GM21367 (cell line): ENCODE results near the gene ZPR1.
"Not testable (repeated sequence)": the region's sequence is repeated elsewhere in the genome, so short reads cannot be mapped to it uniquely, and the experiment has no call there.

Experiments used
- ATAC-seq: cut with Tn5 transposase; IDR thresholded peaks from one replicate; pipeline ENCODE4 v1.9.1; 2021; ENCODE audit not compliant: unreplicated experiment

The ZPR1 gene

GRCh38 chr11:116787786-116788486 is at the start of gene ZPR1:
ZPR1 (minus strand) TSS chr11:116788023; CDS start chr11:116787990, 33 bp downstream.
- ATAC-seq: peak; percentile 80

GRCh38 chr11:116836632-116836991 is 48.8 kb upstream of the ZPR1 start:
- no peak for ATAC-seq

- ATAC-seq: peak; percentile 82
Observed at GRCh38 chr11:116835791-116836631, 48.2 kb upstream of the ZPR1 start.

- no peak for ATAC-seq
Observed at GRCh38 chr11:116835042-116835772, 47.4 kb upstream of the ZPR1 start.

- ATAC-seq: not testable (repeated sequence)
Observed at GRCh38 chr11:116834535-116835041, 46.8 kb upstream of the ZPR1 start.

- no peak for ATAC-seq
Observed at GRCh38 chr11:116833816-116834534, 46.2 kb upstream of the ZPR1 start.

GRCh38 chr11:116833491-116833815 is 45.6 kb upstream of the ZPR1 start:
- no peak for ATAC-seq

- no peak for ATAC-seq
Observed at GRCh38 chr11:116832350-116833290, 44.8 kb upstream of the ZPR1 start.

- no peak for ATAC-seq
Observed at GRCh38 chr11:116831790-116832349, 44.0 kb upstream of the ZPR1 start.

- ATAC-seq: no peak
Observed at GRCh38 chr11:116830184-116830912, 42.5 kb upstream of the ZPR1 start.

GRCh38 chr11:116829525-116830183 is 41.8 kb upstream of the ZPR1 start, which contains the start of gene APOC3:
APOC3 (plus strand) TSS chr11:116829907; CDS start chr11:116830583, 676 bp downstream.
- ATAC-seq: no peak

- no peak for ATAC-seq
Observed at GRCh38 chr11:116828632-116829524, 41.1 kb upstream of the ZPR1 start.

- ATAC-seq: no peak
Observed at GRCh38 chr11:116827461-116827860, 39.6 kb upstream of the ZPR1 start.

GRCh38 chr11:116826751-116827431 is 39.1 kb upstream of the ZPR1 start:
- no peak for ATAC-seq

- no peak for ATAC-seq
Observed at GRCh38 chr11:116825854-116826750, 38.3 kb upstream of the ZPR1 start.

GRCh38 chr11:116825434-116825833 is 37.6 kb upstream of the ZPR1 start:
- no peak for ATAC-seq
